Lower lobe of right lung (tissue), 2 donors: ENCODE results near the gene ARFIP2. TPM values are rescaled to one million over a fixed set of nuclear protein-coding genes. Genes with fewer than 3 reads are reported as not detected.
A peak's percentile ranks its signal among the peaks of the same experiment; 100 is the strongest.

Source experiments
- ATAC-seq, 2 donors: fragments of 200-7000 bp; cut with Tn5 transposase; one replicate each; pipeline ENCODE4 v1.9.1; 2020 to 2022; ENCODE audit warnings: mild to moderate bottlenecking in 2 of 2, moderate library complexity in 2 of 2
- DNase-seq: peaks from one replicate; pipeline ENCODE4 v3.0.0-alpha.2; 2020
- H3K27ac ChIP-seq: fragments of 200-600 bp; one replicate; pipeline ENCODE4 v1.8.0; 2022
- H3K27me3 ChIP-seq: fragments of 200-600 bp; one replicate; pipeline ENCODE4 v1.8.0; 2022; ENCODE audit warnings: low read depth
- H3K36me3 ChIP-seq: fragments of 200-600 bp; one replicate; pipeline ENCODE4 v1.8.0; 2022; ENCODE audit warnings: mild to moderate bottlenecking
- H3K4me1 ChIP-seq: fragments of 200-600 bp; one replicate; pipeline ENCODE4 v1.8.0; 2022
- H3K4me3 ChIP-seq: fragments of 200-600 bp; one replicate; pipeline ENCODE4 v1.8.0; 2022; ENCODE audit warnings: mild to moderate bottlenecking
- H3K9me3 ChIP-seq: fragments of 200-600 bp; one replicate; pipeline ENCODE4 v1.8.0; 2022
- CTCF ChIP-seq: fragments of 200-600 bp; IDR thresholded peaks from one replicate; pipeline ENCODE4 v1.8.0; 2022; ENCODE audit warnings: antibody characterized with exemption, mild to moderate bottlenecking
- intact Hi-C: fragments of 100-400 bp; cut with DNase I; formaldehyde crosslinking; loops from one replicate; pipeline ENCODE4 v1.11.0; 2022
- total RNA-seq: library from RNA; stranded (reverse); fragmentation: NEBNext Ultra II Directional; extraction: Animal tissue kit (Norgen Biotek cat#: 25700); gene quantifications from one replicate; pipeline ENCODE4 v1.2.1, GENCODE V29; 2021
- donor health status: DM: no; HTN: yes; CAD: no; lungs with severe emphysema.

ARFIP2 gene
- total RNA-seq, 1 donor from 2014 or later: 38.8 TPM

DNA sequence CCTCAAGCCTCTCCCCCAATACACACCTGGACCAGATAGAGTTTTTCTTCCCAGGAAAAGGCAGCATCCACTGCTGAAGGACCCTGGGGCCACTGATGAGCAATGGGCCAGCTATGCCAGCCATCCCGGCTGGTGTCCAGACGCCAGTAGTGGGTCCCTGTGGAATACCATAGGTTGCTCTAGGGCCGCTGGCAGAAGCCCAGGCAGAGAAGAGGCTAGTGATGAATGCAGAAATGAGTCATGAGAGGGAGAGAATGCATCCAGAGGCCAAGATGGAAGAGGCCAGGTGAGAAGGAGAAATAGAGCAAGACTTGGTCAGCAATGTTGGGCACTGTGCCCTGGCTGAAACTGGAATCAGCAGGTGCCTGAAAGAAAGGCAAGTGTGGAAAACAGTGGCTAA lies 49.3 kb downstream of the ARFIP2 start:
- intact Hi-C loops: no loop called here
- no peaks in the 10 kb centered on the region for H3K4me1 ChIP-seq
- no peak overlapping the region for H3K4me3 ChIP-seq
- ATAC-seq (peak; percentile 18 to 42), DNase-seq (no peak)
- TF ChIP-seq CTCF: no peak
- no peaks in the 10 kb centered on the region for H3K27me3 ChIP-seq
- H3K27ac ChIP-seq: no peak overlapping the region
- no peaks in the 10 kb centered on the region for H3K36me3 ChIP-seq
- no peaks in the 10 kb centered on the region for H3K9me3 ChIP-seq

DNA sequence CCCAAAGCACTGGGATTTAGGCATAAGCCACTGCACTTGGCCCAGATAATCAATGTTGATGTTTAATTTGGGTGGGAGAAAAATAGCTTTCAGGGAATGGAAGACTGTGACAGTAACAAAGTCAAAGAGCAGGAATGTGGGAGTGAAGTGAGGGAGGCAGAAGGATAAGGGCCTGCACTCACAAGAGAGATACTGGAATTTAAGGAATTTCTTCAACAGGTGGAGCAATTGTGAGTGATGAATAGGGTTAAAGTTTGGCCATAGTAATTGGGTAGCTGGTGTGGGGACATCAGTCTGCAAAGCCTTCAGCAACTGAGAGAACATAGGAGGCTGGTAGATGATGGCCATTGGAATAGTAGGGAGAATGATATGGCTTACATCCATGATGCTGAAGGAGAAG lies 53.6 kb downstream of the ARFIP2 start:
- H3K27me3 ChIP-seq: peaks cover 5% of the 10 kb centered on the region
- intact Hi-C loops: no loop called here
- H3K27ac ChIP-seq: no peak overlapping the region
- H3K4me1 ChIP-seq: no peaks in the 10 kb centered on the region
- TF ChIP-seq CTCF: no peak
- no peaks in the 10 kb centered on the region for H3K9me3 ChIP-seq
- ATAC-seq: no peak
- no peak for DNase-seq
- H3K36me3 ChIP-seq: no peaks in the 10 kb centered on the region
- H3K4me3 ChIP-seq: no peak overlapping the region

Other genes with a start within 250 kb of the ARFIP2 start
- gene FHIP1B, start 246.7 kb downstream of the ARFIP2 start, total RNA-seq: 37.1 TPM
- 3.8 TPM for gene CNGA4, start 242.2 kb downstream of the ARFIP2 start, total RNA-seq
- not detected for gene CCKBR, start 221.5 kb downstream of the ARFIP2 start, total RNA-seq
- gene CAVIN3, start 160.8 kb downstream of the ARFIP2 start, total RNA-seq: 36.3 TPM
- gene SMPD1, start 90.9 kb downstream of the ARFIP2 start, total RNA-seq: 39.7 TPM
- 37.2 TPM for gene APBB1, start 62.2 kb downstream of the ARFIP2 start, total RNA-seq
- gene HPX, start 40.3 kb downstream of the ARFIP2 start, total RNA-seq: 1.7 TPM
- gene TRIM3, start 7.4 kb downstream of the ARFIP2 start, total RNA-seq: 18.9 TPM
- 34.6 TPM for gene TIMM10B, start 170 bp upstream of the ARFIP2 start, total RNA-seq
- 12.0 TPM for gene DNHD1, start 15.9 kb upstream of the ARFIP2 start, total RNA-seq
- gene RRP8, start 122.3 kb upstream of the ARFIP2 start, total RNA-seq: 16.5 TPM
- 135 TPM for gene ILK, start 122.4 kb upstream of the ARFIP2 start, total RNA-seq
- 112 TPM for gene TAF10, start 130.9 kb upstream of the ARFIP2 start, total RNA-seq
- 231 TPM for gene TPP1, start 138.1 kb upstream of the ARFIP2 start, total RNA-seq
- 23.2 TPM for gene DCHS1, start 174.5 kb upstream of the ARFIP2 start, total RNA-seq
- 34.2 TPM for gene MRPL17, start 202.0 kb upstream of the ARFIP2 start, total RNA-seq